ENCODE data around the gene WDR82. TPM values are rescaled to one million over a fixed set of nuclear protein-coding genes. Genes with fewer than 3 reads are reported as not detected.
A peak's percentile ranks its signal among the peaks of the same experiment; 100 is the strongest.

Gene WDR82
- total and polyA plus RNA-seq, 2 of the 4 experiments (the other 2 are of a cell fraction), result 38.1 to 68.1 TPM

- ATAC-seq (ENCODE audit: low read depth), result peak; percentile 73
- H2BK15ac ChIP-seq (ENCODE audit: low read depth, low read length), result no peak overlapping the region
- no peak overlapping the region for H3K56ac ChIP-seq (ENCODE audit: extremely low read depth, insufficient read depth, low read length)
- CTCF ChIA-PET, result interaction anchor here (0.5 to 1.8 kb wide), 10 partner anchors 16 to 420 kb away, joined by 3 to 10 read pairs (median 4); no protein-coding TSS in a partner anchor
- H3K27ac ChIP-seq (ENCODE audit: insufficient read depth, low read length), result no peak overlapping the region
- H4K8ac ChIP-seq (ENCODE audit: low read depth in 2 of 2, low read length in 2 of 2), result no peak overlapping the region
- DNase-seq, result peak; percentile 63
- H3K36me3 ChIP-seq (ENCODE audit: control insufficient read depth, insufficient read depth, low read length), result peaks cover 3% of the 10 kb centered on the region; the same call in 1 of the 2 replicates
- peak overlapping the region; percentile 56 for H2AFZ ChIP-seq (replicated peaks; ENCODE audit: low read length, poor library complexity)
- no peak overlapping the region for H2BK120ac ChIP-seq (ENCODE audit: low read depth, low read length)
- 0% methylated on average over 2 of the region's 9 CpGs; no CpG with 5 or more reads in 1 of the 2 experiments for WGBS, 2 experiments (ENCODE audit: extremely low coverage in 2 of 2, insufficient read length in 1 of 2)
- H2BK5ac ChIP-seq (ENCODE audit: low read depth, low read length, poor library complexity, severe bottlenecking), result no peak overlapping the region
- no peak overlapping the region for H3K23ac ChIP-seq (ENCODE audit: low read depth, low read length)
- H3K14ac ChIP-seq (replicated peaks; ENCODE audit: low read depth, low read length), result no peak overlapping the region
- dilution Hi-C loops (cut with HindIII; ENCODE audit: low sequenced_read_pairs, unreplicated experiment) (no loop called here), intact Hi-C loops (cut with micrococcal nuclease) (loop anchor here (1.0 to 5.0 kb wide), 2 partner anchors 119 to 227 kb away; partner anchors contain the start of gene SEMA3G), in situ Hi-C loops (cut with MboI; ENCODE audit: low sequenced_read_pairs) (no loop called here)
- H3K4ac ChIP-seq (ENCODE audit: low read depth, low read length), result no peak overlapping the region
- H3K79me1 ChIP-seq (ENCODE audit: low read depth in 1 of 2, low read length in 2 of 2), result peaks cover 0 to 6% of the 10 kb centered on the region in 2 experiments; a peak in 1 of 4 replicates
- peaks cover 8% of the 10 kb centered on the region for H3K4me1 ChIP-seq (ENCODE audit: control insufficient read depth, insufficient read depth, low read length)
- H3K27me3 ChIP-seq (ENCODE audit: control insufficient read depth, insufficient read depth, low read length), result no peaks in the 10 kb centered on the region
- H3K9me3 ChIP-seq (ENCODE audit: control insufficient read depth, insufficient read depth, low read length), result no peaks in the 10 kb centered on the region
- peaks cover 16% of the 10 kb centered on the region for H3K9me1 ChIP-seq (ENCODE audit: insufficient read depth, low read length)
- no peak overlapping the region for H3K9ac ChIP-seq (ENCODE audit: low read depth, low read length)
- H3K4me2 ChIP-seq (ENCODE audit: low read depth, low read length), result no peak overlapping the region
- POLR2A ChIA-PET (ENCODE audit: unreplicated experiment), result interaction anchor here (0.8 kb wide), 1 partner anchor 16 kb away, joined by 4 read pairs; no protein-coding TSS in a partner anchor
- TF ChIP-seq RAD21 (IDR thresholded peaks at IDR 0.05; ENCODE audit: low read length) (peak; percentile 76), MAZ (IDR thresholded peaks at IDR 0.05; ENCODE audit: borderline replicate concordance, low read depth, low read length) (peak; percentile 56; the same call in 1 of the 2 replicates), MXI1 (IDR thresholded peaks at IDR 0.05; ENCODE audit: borderline replicate concordance, low read depth, low read length) (no peak), CEBPB (IDR thresholded peaks at IDR 0.05; ENCODE audit: low read depth, low read length) (no peak), RFX5 (IDR thresholded peaks at IDR 0.05; ENCODE audit: low read depth, low read length) (no peak), NFE2L2 (IDR thresholded peaks at IDR 0.05; ENCODE audit: low read depth, low read length) (no peak), SMC3 (IDR thresholded peaks at IDR 0.05; ENCODE audit: low read depth, low read length) (peak; percentile 77), ELK1 (IDR thresholded peaks at IDR 0.05; ENCODE audit: borderline replicate concordance, low read depth, low read length) (no peak), USF2 (IDR thresholded peaks at IDR 0.05; ENCODE audit: low read depth, low read length) (no peak), CTCF (conservative IDR thresholded peaks at IDR 0.05; ENCODE audit: low read depth, low read length) (peak; percentile 88), RCOR1 (IDR thresholded peaks at IDR 0.05; ENCODE audit: insufficient replicate concordance, low read length) (no peak), POLR2A (IDR thresholded peaks at IDR 0.05; ENCODE audit: low read depth, low read length) (no peak), BHLHE40 (IDR thresholded peaks at IDR 0.05; ENCODE audit: low read depth, low read length) (no peak), CHD1 (IDR thresholded peaks at IDR 0.05; ENCODE audit: low read depth, low read length) (no peak), MAFK (IDR thresholded peaks at IDR 0.05; ENCODE audit: low read depth, low read length) (no peak)
- no peak overlapping the region for H4K91ac ChIP-seq (ENCODE audit: insufficient read depth, low read depth, low read length)
- no peak overlapping the region for H2AK5ac ChIP-seq (ENCODE audit: low read depth, low read length)
- H4K20me1 ChIP-seq (ENCODE audit: insufficient read depth, low read length), result peaks cover 15% of the 10 kb centered on the region
- no TSS peak for BruUV-seq (replicated peaks)
- no peak overlapping the region for H2BK20ac ChIP-seq (ENCODE audit: low read depth, low read length)
- no peak overlapping the region for H3K18ac ChIP-seq (ENCODE audit: low read depth, low read length)
- no peak overlapping the region for H3K4me3 ChIP-seq (ENCODE audit: insufficient read depth, low read depth, low read length)
- H4K5ac ChIP-seq (ENCODE audit: low read depth, low read length), result no peak overlapping the region
- peak overlapping the region; percentile 70 for H2AK9ac ChIP-seq (replicated peaks; ENCODE audit: low read depth, low read length, poor library complexity)
These were observed 57.9 kb downstream of the WDR82 start for GRCh38 chr3:52220380-52221026.

Measured in IMR-90 (cell line).